ENCODE measurements around the gene SMAD6. TPM values are rescaled to one million over a fixed set of nuclear protein-coding genes. Genes with fewer than 3 reads are reported as not detected.

Gene SMAD6
- total RNA-seq, 2 donors from 2014 or later: 9.4 to 22.0 TPM

- Histone ChIP-seq H3K27me3 (no peaks in the 10 kb centered on the region), H3K36me3 (no peaks in the 10 kb centered on the region), H3K9ac (ENCODE audit: low read depth in 2 of 2, low read length in 2 of 2) (peak overlapping the region in 1 of 2 donors; percentile 28), H3K4me3 (no peak overlapping the region), H3K27ac (no peak overlapping the region), H3K4me1 (peaks cover 7% of the 10 kb centered on the region), H3K9me3 (no peaks in the 10 kb centered on the region)
- intact Hi-C loops (cut with DNase I): loop anchor here (5.0 kb wide), 1 partner anchor 60 kb away; no protein-coding TSS in a partner anchor
- no peak for DNase-seq
- TF ChIP-seq CTCF (IDR thresholded peaks at IDR 0.05): no peak
Observed at GRCh38 chr15:66706840-66707239, 4.8 kb downstream of the SMAD6 start.

- H3K4me3 ChIP-seq: no peak overlapping the region
- peak; percentile 46 for DNase-seq
- peak overlapping the region in 1 of 2 donors; percentile 28 for H3K9ac ChIP-seq (ENCODE audit: low read depth in 2 of 2, low read length in 2 of 2)
- H3K27me3 ChIP-seq: no peaks in the 10 kb centered on the region
- no peaks in the 10 kb centered on the region for H3K36me3 ChIP-seq
- no peak for TF ChIP-seq CTCF (IDR thresholded peaks at IDR 0.05)
- no peaks in the 10 kb centered on the region for H3K9me3 ChIP-seq
- H3K4me1 ChIP-seq: peaks cover 7% of the 10 kb centered on the region
- intact Hi-C loops (cut with DNase I): loop anchor here (5.0 kb wide), 1 partner anchor 60 kb away; no protein-coding TSS in a partner anchor
- no peak overlapping the region for H3K27ac ChIP-seq
Observed at GRCh38 chr15:66707310-66708082, 5.5 kb downstream of the SMAD6 start.

- DNase-seq: no peak
- no peak overlapping the region for H3K9ac ChIP-seq (ENCODE audit: low read depth in 2 of 2, low read length in 2 of 2)
- no peaks in the 10 kb centered on the region for H3K36me3 ChIP-seq
- H3K4me1 ChIP-seq: peaks cover 7% of the 10 kb centered on the region
- H3K4me3 ChIP-seq: no peak overlapping the region
- intact Hi-C loops (cut with DNase I): loop anchor here (5.0 kb wide), 1 partner anchor 59 kb away; no protein-coding TSS in a partner anchor
- H3K27me3 ChIP-seq: no peaks in the 10 kb centered on the region
- H3K9me3 ChIP-seq: no peaks in the 10 kb centered on the region
- H3K27ac ChIP-seq: no peak overlapping the region
- TF ChIP-seq CTCF (IDR thresholded peaks at IDR 0.05): no peak
Observed at GRCh38 chr15:66708389-66708788, 6.4 kb downstream of the SMAD6 start.

GRCh38 chr15:66709884-66710283, 7.8 kb downstream of the SMAD6 start:
- Histone ChIP-seq H3K27me3 (no peaks in the 10 kb centered on the region), H3K4me1 (peaks cover 6% of the 10 kb centered on the region), H3K9ac (ENCODE audit: low read depth in 2 of 2, low read length in 2 of 2) (no peak overlapping the region), H3K9me3 (no peaks in the 10 kb centered on the region), H3K27ac (no peak overlapping the region), H3K36me3 (no peaks in the 10 kb centered on the region), H3K4me3 (no peak overlapping the region)
- no peak for TF ChIP-seq CTCF (IDR thresholded peaks at IDR 0.05)
- DNase-seq: no peak
- intact Hi-C loops (cut with DNase I): loop anchor here (5.0 kb wide), 1 partner anchor 57 kb away; no protein-coding TSS in a partner anchor

GRCh38 chr15:66711260-66711659, 9.2 kb downstream of the SMAD6 start:
- intact Hi-C loops (cut with DNase I): no loop called here
- Histone ChIP-seq H3K4me1 (no peaks in the 10 kb centered on the region), H3K9ac (ENCODE audit: low read depth in 2 of 2, low read length in 2 of 2) (no peak overlapping the region), H3K4me3 (no peak overlapping the region), H3K36me3 (no peaks in the 10 kb centered on the region), H3K9me3 (no peaks in the 10 kb centered on the region), H3K27ac (no peak overlapping the region), H3K27me3 (no peaks in the 10 kb centered on the region)
- DNase-seq: no peak
- no peak for TF ChIP-seq CTCF (IDR thresholded peaks at IDR 0.05)

Data from colonic mucosa (tissue), 4 donors.